WTC11 (cell line): ENCODE measurements around the gene SCO1.

Experiments
- ATF1 ChIP-seq: sonication (generic); formaldehyde crosslinking; IDR thresholded peaks from 2 replicates; pipeline ENCODE4 v1.8.1; 2023; ENCODE audit warnings: mild to moderate bottlenecking, moderate library complexity, missing genetic modification reagents
- EMX1 ChIP-seq: fragments of 250-450 bp; sonication (Bioruptor Pico); IDR thresholded peaks from 2 replicates; pipeline ENCODE4 v1.8.0; 2021; ENCODE audit warnings: mild to moderate bottlenecking
- IRF2 ChIP-seq: sonication (generic); formaldehyde crosslinking; IDR thresholded peaks from 2 replicates; pipeline ENCODE4 v1.8.0; 2022; ENCODE audit warnings: low read depth, missing genetic modification reagents, borderline replicate concordance
- NFATC4 ChIP-seq: fragments of 250-450 bp; sonication (Bioruptor Pico); IDR thresholded peaks from 2 replicates; pipeline ENCODE4 v1.9.0; 2021; ENCODE audit warnings: mild to moderate bottlenecking
- NFE2L1 ChIP-seq: sonication (generic); formaldehyde crosslinking; IDR thresholded peaks from 2 replicates; pipeline ENCODE4 v1.8.1; 2023; ENCODE audit warnings: missing genetic modification reagents
- NFYB ChIP-seq: sonication (generic); formaldehyde crosslinking; conservative IDR thresholded peaks from 2 replicates; pipeline ENCODE4 v1.8.0; 2022; ENCODE audit warnings: low read depth, missing genetic modification reagents
- ZNF263 ChIP-seq: sonication (generic); formaldehyde crosslinking; IDR thresholded peaks from 2 replicates; pipeline ENCODE4 v1.8.1; 2022; ENCODE audit warnings: low read depth, mild to moderate bottlenecking, moderate library complexity, missing genetic modification reagents
- ZNF317 ChIP-seq: sonication (generic); formaldehyde crosslinking; IDR thresholded peaks from 2 replicates; pipeline ENCODE4 v1.8.1; 2023; ENCODE audit warnings: low read depth, mild to moderate bottlenecking, moderate library complexity, missing genetic modification reagents, borderline replicate concordance
- ZNF396 ChIP-seq: fragments of 250-450 bp; sonication (Bioruptor Pico); IDR thresholded peaks from 2 replicates; pipeline ENCODE4 v1.8.0; 2021; ENCODE audit warnings: mild to moderate bottlenecking, moderate library complexity, borderline replicate concordance
- ZNF416 ChIP-seq: fragments of 250-450 bp; sonication (Bioruptor Pico); IDR thresholded peaks from 2 replicates; pipeline ENCODE4 v1.9.0; 2021; ENCODE audit warnings: mild to moderate bottlenecking, inconsistent platforms
- TF ChIP-seq, protein P1 (sequence below): fragments of 250-450 bp; sonication (Bioruptor Pico); conservative IDR thresholded peaks from 2 replicates; pipeline ENCODE4 v1.9.0; 2021; ENCODE audit warnings: mild to moderate bottlenecking
- TF ChIP-seq, protein P2 (sequence below): fragments of 200-600 bp; IDR thresholded peaks from 2 replicates; pipeline ENCODE4 v1.8.0; 2022; ENCODE audit warnings: antibody characterized with exemption
- TF ChIP-seq, protein P3 (sequence below): sonication (generic); formaldehyde crosslinking; IDR thresholded peaks from 2 replicates; pipeline ENCODE4 v1.8.0; 2022; ENCODE audit warnings: mild to moderate bottlenecking, missing genetic modification reagents
- TF ChIP-seq, protein P4 (sequence below): sonication (generic); formaldehyde crosslinking; conservative IDR thresholded peaks from 2 replicates; pipeline ENCODE4 v1.8.1; 2022; ENCODE audit warnings: mild to moderate bottlenecking, missing genetic modification reagents

DNA sequence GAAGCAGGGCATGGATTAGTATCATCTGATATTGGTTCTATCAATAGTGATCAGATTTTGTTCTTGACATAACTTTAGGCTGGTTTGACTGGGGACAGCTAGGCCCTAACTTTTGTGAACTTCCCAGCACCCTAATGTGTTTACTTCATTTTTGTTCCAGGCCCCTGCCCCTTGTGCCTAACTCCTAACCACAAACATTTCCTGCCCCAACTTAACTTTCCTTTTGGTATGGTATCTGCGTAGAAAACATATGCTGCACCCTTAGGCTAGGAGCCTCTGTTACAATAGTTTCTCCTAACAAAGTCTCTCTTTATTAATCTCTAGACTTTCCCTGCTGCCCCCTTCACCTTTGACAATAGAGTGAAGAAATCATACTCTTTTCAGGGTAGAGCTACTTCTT, 2.5 kb upstream of the SCO1 start:
- TF ChIP-seq ZNF263 (CRISPR knock-in tag): no peak
- no peak for TF ChIP-seq ZNF416 (CRISPR knock-in tag)
- TF ChIP-seq, protein P1, sequence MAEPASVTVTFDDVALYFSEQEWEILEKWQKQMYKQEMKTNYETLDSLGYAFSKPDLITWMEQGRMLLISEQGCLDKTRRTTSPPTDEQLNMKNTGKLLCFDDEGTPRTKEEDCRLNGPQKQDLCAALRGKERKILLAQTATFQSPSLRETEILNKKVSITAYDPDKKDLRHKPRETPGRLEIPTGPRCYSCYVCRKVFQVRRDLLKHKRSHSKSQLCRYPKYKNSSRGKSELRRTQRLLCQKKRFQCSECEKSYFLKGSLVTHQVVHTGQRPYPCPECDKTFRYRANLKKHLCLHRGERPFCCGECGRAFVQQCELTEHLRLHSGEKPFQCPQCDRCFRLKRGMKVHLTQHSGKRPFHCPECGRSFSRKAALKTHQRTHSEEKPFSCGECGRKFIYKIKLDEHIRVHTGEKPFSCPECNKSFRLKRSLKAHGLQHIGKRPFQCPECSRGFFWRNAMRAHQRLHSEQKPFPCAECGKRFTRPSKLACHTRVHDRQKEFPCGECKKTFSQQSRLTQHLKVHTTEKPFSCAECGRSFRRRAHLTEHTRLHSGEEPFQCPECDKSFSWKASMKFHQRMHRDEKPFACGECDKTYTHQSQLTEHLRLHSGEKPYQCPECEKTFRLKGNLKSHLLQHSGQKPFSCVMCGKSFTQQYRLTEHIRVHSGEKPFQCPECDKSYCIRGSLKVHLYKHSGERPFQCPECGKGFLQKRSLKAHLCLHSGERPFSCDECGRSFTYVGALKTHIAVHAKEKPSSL (CRISPR knock-in tag): no peak
- TF ChIP-seq NFATC4: no peak
- no peak for TF ChIP-seq NFE2L1 (CRISPR knock-in tag)
- no peak for TF ChIP-seq IRF2 (CRISPR knock-in tag)
- TF ChIP-seq ZNF396 (CRISPR knock-in tag): no peak
- TF ChIP-seq EMX1: no peak
- no peak for TF ChIP-seq ATF1 (CRISPR knock-in tag)
- TF ChIP-seq, protein P2, sequence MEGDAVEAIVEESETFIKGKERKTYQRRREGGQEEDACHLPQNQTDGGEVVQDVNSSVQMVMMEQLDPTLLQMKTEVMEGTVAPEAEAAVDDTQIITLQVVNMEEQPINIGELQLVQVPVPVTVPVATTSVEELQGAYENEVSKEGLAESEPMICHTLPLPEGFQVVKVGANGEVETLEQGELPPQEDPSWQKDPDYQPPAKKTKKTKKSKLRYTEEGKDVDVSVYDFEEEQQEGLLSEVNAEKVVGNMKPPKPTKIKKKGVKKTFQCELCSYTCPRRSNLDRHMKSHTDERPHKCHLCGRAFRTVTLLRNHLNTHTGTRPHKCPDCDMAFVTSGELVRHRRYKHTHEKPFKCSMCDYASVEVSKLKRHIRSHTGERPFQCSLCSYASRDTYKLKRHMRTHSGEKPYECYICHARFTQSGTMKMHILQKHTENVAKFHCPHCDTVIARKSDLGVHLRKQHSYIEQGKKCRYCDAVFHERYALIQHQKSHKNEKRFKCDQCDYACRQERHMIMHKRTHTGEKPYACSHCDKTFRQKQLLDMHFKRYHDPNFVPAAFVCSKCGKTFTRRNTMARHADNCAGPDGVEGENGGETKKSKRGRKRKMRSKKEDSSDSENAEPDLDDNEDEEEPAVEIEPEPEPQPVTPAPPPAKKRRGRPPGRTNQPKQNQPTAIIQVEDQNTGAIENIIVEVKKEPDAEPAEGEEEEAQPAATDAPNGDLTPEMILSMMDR: no peak
- TF ChIP-seq NFYB: no peak
- TF ChIP-seq ZNF317 (CRISPR knock-in tag): no peak
- TF ChIP-seq, protein P3, sequence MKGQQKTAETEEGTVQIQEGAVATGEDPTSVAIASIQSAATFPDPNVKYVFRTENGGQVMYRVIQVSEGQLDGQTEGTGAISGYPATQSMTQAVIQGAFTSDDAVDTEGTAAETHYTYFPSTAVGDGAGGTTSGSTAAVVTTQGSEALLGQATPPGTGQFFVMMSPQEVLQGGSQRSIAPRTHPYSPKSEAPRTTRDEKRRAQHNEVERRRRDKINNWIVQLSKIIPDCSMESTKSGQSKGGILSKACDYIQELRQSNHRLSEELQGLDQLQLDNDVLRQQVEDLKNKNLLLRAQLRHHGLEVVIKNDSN (CRISPR knock-in tag): no peak
- TF ChIP-seq, protein P4, sequence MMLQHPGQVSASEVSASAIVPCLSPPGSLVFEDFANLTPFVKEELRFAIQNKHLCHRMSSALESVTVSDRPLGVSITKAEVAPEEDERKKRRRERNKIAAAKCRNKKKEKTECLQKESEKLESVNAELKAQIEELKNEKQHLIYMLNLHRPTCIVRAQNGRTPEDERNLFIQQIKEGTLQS (CRISPR knock-in tag): no peak
